Stimulated activated CD4-positive, alpha-beta T cell treated with anti-CD3 and anti-CD28 coated beads, Interleukin-4, amount 100 ng/mL, for 4 hours (primary cell): Measurements from ENCODE around the gene RAB1B.
"Not testable (repeated sequence)": the region's sequence is repeated elsewhere in the genome, so short reads cannot be mapped to it uniquely, and the experiment has no call there.

Experiments
- DNase-seq, 2 experiments: peaks; one replicate each; pipeline ENCODE4 v3.0.0-alpha.2; 2020

The RAB1B gene

DNA sequence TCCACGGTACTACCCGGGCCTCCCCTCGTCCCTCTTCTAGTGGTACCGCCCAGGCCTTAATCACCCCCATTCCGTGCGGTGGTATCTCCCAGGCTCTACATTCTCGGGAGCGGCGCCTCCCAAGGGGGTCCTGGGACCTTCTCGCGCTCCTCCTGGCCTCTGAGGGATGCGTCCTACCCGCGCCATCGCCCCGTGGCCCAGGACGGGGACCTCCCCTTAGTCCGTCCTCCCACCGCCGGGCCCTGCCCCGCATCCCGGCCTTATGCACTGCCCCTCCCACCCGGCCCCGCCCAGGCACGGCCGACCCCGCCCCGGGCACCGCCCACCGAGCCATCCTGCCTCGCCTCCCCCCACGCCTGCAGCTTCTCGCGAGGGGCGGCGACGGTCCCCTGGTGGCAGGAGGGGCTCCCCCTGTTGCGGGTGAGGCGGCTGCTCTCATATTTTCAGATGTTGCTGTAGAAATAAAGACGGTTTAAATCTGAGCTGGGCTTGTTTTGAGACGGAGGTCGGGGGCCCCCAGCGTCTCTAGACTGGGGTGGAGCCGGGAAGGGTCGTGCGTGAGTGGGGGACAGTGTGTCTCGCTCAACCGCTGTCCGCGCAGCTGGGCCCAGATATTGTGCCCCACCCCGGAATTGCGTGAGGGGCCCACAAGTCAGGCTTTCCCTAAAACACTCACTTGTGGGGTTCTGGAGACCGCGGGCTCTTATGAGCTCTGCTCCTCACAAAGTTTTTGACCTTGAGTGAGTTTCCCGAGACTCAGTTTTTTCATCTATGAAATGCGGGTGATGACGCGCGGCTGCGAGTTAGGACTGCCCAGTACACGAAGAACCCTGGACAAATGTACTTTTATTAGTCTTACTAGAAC, 828 bp upstream of the RAB1B start:
- DNase-seq: peak; percentile 78 to 89

DNA sequence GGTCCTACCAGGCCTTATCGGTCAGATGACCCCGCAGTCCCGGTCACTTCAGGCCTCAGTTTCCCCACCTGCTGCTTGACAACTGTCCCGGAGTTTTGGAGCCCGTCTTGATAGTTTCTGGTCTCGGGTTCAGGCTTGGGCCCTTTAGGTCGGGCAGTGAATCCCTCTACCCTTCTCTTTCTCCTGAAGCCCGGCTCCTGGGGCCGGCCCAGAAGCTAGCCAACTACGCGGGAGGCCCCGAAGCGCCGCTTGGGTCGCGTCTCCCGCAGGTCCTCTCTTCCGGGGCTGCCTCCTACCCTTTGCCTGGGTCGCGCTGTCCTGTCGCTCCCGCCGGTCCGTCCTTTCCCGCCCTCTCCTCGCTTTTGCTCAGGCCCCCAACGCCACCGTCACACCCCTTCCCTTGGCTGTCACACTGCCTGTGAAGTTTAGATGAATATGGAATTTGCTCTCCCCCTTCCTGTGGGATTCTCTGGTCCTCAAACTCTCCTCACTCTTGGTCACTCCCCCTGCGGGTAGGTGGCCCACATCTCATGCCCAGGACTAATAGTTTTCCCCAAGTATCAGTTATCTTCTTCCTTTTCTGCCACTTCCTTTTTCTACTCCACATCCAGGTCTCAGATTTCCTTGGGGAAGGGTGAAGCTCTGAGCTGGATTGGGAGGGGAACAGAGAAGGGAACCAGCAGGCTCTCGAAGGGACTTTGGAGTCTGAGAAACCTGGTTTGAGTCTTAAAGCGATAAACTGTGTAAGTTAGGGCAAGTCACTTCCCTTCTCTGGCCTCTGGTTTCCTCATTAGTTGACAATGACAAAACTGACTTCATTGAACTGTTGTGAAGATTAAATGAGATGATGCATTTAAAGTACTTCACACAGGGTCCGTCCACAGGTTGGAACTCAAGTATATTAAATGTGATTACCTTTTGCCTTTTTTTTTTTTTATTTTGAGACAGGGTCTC, 790 bp downstream of the RAB1B start:
- no peak for DNase-seq

DNA sequence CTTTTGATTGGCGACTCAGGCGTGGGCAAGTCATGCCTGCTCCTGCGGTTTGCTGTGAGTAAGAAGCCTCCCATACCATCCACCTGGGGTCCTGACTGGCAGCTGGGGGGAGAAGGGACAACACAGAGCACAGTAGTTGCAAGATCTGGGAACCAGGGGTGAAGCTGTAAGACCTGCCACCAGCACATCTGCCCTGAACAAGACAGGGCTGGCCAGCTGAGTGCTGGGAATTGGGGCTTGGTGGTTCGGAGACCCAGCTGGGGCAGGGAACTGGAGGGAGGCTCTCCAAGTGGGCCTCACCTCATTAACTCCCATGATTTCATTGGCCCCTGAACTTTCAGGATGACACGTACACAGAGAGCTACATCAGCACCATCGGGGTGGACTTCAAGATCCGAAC, 3.4 kb downstream of the RAB1B start:
- DNase-seq: no peak

DNA sequence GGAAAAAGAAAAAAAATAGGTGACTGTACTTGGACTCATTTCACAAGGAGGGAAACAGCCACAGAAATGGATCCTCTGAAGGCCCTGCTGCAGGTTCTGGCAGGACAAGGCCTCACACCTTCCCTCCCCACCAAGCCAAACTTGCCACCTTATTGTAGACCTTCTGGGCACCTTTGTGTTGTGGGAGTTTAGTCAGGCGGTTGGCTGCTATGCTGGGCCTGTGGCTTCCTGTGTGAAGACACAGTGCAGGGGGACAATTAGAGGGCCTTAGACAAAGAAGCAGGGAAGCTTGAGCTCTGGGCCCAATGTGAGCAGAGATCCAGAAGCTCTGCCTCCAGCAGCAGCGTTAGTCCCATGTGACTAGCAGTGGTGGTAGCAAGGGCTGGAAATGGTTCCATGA, 4.2 kb downstream of the RAB1B start:
- no peak for DNase-seq

DNA sequence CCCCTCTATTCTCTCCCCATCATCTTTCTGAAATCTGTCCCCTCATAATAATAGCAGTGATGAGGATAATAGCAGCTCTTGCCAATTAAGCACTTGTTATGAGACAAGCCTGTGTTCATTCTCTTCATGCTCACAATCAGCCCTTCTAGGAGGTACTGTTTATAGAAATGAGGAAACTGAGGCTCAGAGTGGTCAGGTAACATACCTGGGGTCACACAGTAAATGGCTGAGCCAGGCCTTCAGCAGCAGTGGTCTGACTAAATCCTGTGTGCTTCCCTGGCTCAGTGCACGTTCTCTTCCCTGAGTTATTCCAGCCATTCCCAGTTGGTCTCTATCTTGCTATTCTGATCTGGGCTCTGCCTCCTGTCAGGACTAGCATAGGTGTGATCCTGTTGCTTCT, 5.8 kb downstream of the RAB1B start:
- DNase-seq: no peak

DNA sequence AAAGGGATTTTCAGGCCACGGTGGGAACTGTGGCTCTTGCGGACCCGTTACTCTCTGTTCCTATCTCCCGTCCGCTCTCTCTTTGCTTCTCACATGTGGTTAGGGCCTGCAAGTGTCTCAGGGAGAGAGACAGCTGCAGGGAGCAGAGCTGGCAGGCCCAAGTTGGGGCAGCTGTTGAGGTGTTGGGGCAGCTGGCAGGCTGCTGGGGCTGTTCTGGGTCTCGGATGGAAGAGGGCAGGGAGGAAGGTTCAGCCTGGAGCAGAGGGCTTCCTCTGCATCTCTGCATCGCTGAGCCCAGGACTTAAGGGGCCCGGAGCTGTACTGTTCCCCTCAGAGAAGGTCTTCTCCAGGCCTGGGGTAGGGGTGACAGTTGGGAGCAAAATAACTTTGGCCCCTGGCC, 7.0 kb downstream of the RAB1B start:
- DNase-seq: no peak

DNA sequence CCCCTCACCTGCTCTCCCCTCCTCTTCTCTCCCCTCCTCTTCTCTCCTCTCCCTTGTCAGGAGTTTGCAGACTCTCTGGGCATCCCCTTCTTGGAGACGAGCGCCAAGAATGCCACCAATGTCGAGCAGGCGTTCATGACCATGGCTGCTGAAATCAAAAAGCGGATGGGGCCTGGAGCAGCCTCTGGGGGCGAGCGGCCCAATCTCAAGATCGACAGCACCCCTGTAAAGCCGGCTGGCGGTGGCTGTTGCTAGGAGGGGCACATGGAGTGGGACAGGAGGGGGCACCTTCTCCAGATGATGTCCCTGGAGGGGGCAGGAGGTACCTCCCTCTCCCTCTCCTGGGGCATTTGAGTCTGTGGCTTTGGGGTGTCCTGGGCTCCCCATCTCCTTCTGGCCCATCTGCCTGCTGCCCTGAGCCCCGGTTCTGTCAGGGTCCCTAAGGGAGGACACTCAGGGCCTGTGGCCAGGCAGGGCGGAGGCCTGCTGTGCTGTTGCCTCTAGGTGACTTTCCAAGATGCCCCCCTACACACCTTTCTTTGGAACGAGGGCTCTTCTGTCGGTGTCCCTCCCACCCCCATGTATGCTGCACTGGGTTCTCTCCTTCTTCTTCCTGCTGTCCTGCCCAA, 7.7 kb downstream of the RAB1B start:
- DNase-seq: no peak

DNA sequence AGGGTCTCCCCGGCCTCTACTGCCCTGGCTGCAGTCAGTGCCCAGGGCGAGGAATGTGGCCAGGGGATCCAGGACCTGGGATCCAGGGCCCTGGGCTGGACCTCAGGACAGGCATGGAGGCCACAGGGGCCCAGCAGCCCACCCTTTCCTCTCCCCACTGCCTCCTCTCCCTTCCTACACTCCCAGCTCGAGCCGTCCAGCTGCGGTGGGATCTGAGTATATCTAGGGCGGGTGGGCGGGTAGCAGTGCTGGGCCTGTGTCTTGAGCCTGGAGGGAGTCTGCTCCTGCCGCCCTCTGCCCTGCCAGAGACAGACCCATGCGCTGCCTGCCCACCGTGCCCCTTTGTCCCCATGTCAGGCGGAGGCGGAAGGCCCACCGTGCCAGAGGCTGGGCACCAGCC, 8.2 kb downstream of the RAB1B start:
- DNase-seq: not testable (repeated sequence)

DNA sequence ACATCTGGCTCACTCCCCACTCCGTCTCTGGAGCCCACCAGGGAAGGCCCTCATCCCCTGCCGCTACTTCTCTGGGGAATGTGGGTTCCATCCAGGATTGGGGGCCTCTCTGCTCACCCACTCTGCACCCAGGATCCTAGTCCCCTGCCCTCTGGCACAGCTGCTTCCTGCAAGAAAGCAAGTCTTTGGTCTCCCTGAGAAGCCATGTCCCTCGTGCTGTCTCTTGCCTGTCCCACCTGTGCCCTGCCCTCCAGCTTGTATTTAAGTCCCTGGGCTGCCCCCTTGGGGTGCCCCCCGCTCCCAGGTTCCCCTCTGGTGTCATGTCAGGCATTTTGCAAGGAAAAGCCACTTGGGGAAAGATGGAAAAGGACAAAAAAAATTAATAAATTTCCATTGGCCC, 8.6 kb downstream of the RAB1B start:
- DNase-seq: not testable (repeated sequence)

DNA sequence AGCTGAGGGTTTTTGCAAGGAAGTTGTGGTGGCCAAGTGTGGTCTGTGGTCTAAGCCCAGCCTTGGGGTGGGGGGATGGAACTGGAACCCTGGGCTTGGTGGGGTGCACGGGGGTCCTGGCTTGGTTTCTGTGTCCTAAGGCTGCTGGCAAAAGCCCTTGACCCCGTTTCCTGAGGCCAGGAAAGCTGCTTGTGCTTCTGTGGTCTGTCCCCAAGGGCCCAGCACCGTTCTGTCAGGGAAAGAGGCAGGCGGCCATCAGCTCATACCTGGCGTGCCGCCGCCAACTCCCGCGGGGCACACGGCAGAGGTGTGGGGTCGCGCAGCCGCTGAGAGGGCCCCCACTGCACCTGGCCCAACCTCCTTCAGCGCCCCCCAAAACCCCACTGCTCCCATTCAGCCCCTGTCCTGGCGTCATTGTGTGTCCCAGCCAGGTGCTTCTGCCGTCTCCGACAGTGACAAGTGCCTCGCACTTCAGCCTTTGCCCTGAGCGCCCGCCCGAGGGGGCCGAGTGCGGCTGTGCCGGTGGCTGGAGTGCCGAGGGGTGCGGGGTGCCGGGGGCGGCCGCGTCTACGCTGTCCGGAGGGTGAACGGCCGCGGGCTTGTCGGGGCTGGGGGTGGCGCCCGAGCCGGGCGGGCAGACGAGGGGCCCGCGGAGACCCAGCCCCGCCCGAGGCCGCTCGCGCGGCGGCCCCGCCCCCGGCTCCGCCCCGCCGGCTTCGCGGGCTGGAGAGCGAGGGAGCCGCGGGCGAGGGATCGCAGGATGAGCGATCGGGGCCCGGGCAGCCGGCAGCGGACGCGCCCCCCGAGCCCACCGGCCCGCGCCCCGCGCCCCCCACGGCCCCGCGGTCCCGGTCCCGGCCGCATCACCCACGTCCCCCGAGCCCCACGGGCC, 9.3 kb downstream of the RAB1B start, which contains the start of gene CNIH2:
TSS of gene CNIH2 (plus strand) at position 705 of the 892 bp plus-strand sequence. CDS start 282 bp downstream, outside the sequence.
- DNase-seq: peak; percentile 40 to 59

DNA sequence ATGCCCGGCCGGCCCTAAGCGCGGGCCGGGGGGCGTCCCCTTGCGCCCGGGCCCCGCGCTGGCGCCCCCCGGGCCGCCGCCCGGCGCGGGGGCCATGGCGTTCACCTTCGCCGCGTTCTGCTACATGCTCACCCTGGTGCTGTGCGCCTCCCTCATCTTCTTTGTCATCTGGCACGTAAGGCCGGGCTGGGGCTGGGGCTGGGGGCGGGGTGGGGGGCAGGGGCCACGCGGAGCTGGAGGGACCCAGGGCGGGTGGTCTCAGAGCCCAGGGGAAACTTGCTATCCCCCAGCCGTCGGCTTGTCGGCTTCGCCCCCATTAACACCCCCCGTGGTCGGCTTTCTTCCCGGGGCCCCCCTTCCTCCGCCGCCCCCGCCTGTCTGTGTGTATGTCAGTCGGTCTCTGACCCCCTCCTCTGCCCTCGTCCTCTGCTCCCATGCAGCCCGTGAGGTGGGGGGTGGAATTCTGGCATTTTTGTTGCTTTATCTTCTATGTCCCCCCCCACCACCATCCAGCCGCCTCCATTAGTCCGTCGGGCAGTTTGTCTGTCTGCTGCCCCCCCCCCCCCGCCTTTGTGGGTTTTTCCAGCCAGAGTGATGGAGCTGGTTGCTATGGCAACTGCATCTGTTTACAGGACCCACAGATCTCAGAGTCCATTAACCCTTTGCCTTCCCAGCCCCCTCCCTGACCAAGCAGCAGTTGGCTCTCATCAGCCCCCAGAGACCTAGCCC, 10.1 kb downstream of the RAB1B start:
- no peak for DNase-seq

DNA sequence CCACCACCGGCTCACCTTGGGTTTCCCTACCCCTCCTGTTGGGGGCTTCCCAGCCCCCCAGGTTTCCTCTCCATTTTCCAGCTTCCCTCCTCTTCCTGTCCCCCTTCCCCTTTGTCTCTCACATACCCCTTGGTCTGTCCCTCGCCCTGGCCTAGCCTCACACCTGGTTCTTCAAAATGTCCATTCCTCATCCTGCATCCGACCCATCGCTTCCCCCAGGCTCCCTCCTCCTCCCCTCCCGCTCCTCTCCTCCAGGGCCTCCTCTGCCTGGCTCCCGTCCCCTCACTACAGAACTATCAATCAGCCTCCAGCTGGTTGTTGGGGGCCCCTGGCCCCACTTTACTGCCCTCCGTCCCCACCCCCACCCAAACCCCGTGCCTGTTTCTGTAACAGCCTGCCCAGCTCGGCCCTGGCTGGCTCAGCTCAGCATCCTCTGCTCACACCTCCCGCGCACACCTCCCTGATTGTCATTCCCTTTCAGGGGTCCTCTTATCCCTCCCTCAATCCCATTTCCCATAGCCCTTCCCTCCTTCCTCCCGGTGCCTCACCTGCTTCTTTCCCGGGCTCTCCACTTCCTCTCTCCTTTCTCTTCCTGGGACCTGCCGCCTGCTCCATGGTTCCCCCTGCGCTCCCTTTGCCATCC, 10.8 kb downstream of the RAB1B start:
- DNase-seq: no peak

DNA sequence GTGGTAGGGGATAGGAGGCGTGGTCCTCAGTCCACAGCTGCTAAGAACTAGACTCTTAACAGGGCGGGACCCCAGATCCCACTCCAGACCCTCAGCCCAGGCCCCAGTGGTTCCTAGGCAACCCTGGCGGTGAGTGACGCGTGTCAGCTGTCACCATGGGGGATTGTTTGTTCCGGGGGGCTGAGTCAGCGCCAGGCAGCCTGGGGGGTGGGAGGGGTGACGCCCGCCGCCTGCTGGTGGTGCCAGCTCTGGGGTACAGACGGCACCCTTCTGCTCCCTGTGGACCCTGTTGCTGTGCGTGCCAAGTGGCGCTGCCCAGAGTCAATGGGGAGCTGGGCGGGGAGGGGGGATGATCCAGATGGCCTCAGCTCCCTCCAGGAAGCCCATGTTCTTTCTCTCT, 12.0 kb downstream of the RAB1B start:
- no peak for DNase-seq

DNA sequence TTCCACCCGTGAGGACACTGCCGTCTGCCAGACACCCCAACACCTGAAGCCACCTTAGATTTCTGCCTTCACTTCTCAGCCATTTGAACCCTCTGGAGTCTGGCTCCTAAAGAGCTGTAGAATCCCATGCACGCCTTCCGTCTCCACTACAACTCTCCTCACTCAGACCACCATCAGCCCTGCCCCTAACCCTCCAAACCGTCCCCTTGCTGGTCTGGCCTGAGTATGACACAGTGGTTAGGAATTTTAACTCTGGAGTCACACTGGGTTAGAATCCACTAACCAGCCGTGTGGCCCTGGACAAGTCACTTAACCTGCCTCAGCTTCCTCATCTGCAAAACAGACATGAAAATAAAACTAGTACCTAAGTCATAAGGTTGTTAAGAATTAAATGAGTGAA, 12.6 kb downstream of the RAB1B start:
- DNase-seq: no peak

DNA sequence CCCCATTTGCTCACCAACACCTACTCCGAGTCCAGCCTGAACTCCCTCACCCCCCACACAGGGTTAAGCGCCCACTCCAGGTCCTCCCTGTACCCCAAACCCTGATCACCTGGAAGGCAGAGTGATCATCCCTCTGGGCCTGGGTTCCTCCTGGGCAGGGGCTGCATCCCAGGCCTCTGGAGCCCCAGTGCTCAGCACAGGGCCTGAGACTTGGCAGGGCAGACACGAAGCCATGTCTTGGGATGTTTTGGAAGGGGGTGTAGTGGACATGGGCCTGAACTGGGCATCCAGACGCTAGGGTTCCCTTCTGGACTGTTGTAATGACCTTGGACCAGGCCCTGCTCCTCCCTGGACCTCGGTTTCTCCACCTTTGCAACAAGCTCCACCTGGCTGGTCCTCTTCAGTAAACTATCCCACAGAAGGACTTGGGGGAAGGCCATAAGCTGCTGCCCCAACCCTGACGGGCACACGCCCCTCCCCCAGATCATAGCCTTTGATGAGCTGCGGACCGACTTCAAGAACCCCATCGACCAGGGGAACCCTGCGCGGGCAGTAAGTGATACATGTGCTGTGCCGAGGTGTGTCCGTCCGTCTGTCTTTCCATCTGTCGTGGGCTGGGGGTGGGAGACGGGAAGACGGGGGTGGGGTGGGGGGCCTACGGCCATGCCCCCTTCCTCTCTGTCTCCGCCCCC, 13.5 kb downstream of the RAB1B start:
- no peak for DNase-seq

DNA sequence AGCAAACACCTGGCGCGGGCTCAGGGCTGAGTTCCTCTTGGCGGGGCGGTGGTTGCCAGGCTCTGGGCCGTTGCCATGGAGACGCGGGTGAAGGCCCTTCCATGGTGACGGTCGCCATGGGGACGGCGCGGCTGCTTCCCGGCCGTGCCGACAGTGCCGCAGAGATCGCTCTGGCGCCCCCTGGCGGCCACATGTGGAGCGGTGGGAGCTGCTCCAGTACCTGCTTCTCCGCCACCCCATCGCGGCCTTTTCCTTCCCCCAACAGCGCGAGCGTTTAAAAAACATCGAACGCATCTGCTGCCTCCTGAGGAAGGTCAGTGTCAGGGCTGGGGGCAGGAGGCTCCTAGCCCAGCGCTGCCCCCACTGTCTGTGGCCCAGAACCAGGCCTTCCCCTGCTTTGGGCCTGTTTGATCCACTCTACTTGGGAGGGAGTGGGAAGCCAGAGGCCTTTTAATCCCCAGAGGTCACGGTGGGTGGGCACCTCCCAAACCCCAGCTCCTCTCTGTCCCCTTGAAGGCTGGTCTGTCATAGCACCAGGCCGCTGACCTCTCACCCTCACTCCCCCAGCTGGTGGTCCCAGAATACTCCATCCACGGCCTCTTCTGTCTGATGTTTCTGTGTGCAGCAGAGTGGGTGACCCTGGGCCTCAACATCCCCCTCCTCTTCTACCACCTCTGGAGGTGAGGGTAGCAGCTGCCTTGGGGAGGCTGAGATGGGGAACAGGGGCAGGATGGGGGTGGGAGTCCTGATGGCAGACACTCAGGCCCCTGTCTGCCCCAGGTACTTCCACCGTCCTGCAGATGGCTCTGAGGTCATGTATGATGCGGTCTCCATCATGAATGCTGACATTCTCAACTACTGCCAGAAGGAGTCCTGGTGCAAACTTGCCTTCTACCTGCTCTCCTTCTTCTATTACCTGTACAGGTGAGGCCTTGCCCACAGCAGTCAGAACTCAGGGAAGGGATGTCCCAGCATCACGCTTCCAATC, 14.3 kb downstream of the RAB1B start:
- peak; percentile 96 to 99 for DNase-seq

DNA sequence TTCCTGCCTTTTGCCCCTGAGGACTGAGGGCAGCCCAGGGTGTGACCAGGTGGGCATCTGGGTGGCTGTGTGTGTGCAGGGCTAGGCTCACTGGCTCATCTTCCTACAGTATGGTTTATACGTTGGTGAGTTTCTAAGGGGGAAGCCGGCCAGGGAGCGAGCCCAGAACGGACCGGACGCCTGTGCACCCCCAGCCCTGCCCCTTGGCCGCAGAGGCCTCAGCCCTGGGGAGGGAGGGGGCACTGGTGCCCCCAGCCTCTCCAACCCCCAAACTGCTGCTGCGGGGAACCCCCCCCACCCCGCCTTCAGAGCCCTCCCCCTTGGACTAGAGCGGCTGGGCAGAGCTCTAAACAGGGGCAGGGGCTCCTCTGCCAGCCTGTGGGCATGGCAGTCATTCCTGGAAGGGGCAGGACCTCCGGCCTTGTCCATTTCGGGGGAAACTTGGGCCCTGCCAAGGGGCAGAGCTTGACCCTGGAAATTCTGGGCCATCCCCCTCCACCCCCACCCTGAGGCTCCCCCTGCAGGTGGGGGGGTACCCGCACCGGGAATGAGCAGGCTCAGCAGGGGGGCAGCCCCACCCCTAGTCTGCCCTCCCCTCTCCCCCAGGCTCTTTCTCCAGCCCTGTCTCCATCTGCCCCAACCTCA, 15.1 kb downstream of the RAB1B start:
- no peak for DNase-seq

DNA sequence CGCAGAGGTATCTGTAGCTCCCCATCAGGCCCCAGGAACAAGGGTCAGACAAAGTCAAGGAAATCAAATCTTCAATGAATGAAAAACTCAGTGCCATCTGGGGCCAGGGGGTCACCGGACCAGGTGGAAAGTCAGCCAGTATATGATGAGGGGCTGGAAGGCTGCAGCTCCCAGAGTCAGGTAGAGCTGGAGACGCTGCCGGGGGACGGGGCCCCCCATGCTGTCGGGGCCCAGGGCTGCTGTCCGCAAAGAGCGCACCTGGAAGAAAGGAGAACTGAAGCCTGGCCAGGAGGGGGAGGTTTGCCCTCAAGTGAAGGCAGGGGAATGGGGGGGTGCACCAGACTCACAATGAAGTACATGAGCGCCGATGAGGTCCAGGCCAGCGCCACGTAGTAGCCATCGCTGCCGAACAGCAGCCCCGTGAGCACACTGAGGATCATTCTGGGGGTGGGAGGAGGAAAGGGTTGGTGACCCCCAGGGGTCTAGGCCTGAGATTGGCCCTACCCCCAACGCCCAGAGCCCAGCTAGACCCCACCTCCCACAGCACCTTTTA, 16.2 kb downstream of the RAB1B start:
- no peak for DNase-seq
